Right lobe of liver (tissue), 4 donors: ENCODE measurements around the gene ERBB4.

ENCODE experiments used
- POLR2A ChIP-seq: fragments of 450-650 bp; IDR thresholded peaks from one replicate; pipeline ENCODE4 v1.6.1; 2017; ENCODE audit warnings: antibody characterized with exemption, mild to moderate bottlenecking
- TF ChIP-seq, protein P1 (sequence below), 4 donors: fragments of 200-600 bp in 3 of 4; fragments of 450-650 bp in 1 of 4; IDR thresholded peaks; one replicate each; pipeline versions ENCODE4 v1.5.1 to v1.8.0; 2016 to 2022; ENCODE audit warnings: antibody characterized with exemption in 4 of 4, mild to moderate bottlenecking in 2 of 4
- donor health status: DM: no; HTN: no; CAD: no.
- donor health status: DM: no; HTN: no; CAD: no.
- donor health status: DM: no; HTN: yes; CAD: no.

GRCh38 chr2:212520340-212520739 lies 18.3 kb downstream of the ERBB4 start:
- TF ChIP-seq, protein P1, sequence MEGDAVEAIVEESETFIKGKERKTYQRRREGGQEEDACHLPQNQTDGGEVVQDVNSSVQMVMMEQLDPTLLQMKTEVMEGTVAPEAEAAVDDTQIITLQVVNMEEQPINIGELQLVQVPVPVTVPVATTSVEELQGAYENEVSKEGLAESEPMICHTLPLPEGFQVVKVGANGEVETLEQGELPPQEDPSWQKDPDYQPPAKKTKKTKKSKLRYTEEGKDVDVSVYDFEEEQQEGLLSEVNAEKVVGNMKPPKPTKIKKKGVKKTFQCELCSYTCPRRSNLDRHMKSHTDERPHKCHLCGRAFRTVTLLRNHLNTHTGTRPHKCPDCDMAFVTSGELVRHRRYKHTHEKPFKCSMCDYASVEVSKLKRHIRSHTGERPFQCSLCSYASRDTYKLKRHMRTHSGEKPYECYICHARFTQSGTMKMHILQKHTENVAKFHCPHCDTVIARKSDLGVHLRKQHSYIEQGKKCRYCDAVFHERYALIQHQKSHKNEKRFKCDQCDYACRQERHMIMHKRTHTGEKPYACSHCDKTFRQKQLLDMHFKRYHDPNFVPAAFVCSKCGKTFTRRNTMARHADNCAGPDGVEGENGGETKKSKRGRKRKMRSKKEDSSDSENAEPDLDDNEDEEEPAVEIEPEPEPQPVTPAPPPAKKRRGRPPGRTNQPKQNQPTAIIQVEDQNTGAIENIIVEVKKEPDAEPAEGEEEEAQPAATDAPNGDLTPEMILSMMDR (IDR thresholded peaks at IDR 0.05) = no peak
- TF ChIP-seq POLR2A = no peak
